HG03064 (cell line): ENCODE results near the gene ZNF8.
"Not testable (repeated sequence)": the region's sequence is repeated elsewhere in the genome, so short reads cannot be mapped to it uniquely, and the experiment has no call there.

Experiments used
- ATAC-seq: cut with Tn5 transposase; IDR thresholded peaks from one replicate; pipeline ENCODE4 v1.9.1; 2021; ENCODE audit warnings: low read depth; ENCODE audit not compliant: unreplicated experiment

The ZNF8 gene

DNA sequence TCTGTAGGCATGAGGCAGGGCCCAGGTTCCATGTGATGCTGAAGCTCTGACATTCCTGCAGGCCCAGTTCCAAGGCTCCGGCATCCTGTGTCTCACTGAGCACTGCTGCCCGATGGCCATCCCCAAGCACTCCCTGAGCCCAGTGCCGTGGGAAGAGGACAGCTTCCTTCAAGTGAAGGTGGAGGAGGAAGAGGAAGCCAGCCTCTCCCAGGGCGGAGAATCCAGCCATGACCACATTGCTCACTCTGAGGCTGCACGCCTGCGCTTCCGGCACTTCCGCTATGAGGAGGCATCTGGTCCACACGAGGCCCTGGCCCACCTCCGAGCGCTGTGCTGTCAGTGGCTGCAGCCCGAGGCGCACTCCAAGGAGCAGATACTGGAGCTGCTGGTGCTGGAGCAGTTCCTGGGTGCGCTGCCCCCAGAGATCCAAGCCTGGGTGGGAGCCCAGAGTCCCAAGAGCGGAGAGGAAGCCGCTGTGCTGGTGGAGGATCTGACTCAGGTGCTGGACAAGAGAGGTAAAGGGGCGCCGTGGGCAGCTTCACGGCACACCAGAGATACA is 56.0 kb downstream of the ZNF8 start:
- no peak for ATAC-seq

DNA sequence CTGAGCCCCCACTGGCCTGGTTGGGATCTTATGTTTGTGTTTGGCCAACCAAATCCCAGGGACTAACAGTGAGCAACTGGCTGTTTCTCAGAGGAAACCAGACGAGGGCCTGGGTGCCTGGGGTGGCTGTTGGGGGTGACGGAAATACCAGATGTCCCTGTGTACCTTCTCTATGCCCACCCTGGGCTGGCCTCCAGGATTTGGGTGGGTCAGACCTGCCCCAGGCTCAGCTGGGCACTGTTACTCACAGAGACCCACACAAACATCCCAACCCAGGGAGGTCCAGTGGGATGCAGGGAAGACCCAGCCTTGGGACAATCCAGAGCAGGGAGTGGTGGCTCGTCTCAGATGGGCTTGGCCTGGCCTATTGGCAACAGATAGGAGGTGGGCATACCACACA is 56.9 kb downstream of the ZNF8 start:
- ATAC-seq: no peak

DNA sequence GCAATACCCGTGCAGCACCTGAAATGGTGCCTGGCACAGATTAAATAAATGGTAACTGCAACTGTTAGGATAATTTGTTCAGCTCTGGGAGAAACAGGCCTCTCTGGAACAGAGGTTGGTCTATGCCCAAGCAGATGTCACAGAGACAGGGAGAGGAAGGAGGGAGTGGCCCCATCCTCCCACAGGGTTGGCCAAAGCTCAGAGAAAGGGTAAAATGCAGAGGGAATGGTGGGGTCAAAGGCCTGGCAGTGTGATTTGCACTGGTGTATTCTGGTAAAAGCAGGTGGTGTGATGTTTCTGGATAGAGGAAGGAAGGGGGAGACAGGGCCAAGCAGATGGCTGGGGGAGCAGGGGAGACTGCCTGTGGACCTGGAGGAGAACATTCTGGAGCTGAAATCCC is 57.5 kb downstream of the ZNF8 start:
- ATAC-seq: no peak

DNA sequence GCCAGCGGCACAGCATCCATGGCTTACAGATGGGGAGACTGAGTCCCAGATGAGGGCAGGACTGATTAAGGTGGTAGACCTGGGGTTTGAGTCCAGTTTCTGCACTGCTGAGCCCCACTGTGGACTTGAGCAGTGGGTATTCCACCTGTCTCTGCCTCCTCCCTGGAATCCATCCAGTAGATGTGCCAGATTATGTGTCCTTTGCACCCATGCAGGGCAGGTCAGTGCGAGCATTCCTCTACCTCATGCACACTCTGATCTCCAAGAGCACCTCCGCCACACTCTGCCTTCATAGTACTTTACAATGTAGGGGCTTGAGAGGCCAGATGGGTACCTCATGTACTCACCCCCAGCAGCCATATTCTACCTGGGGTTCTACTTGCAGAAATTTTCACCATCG is 58.1 kb downstream of the ZNF8 start:
- ATAC-seq: no peak

DNA sequence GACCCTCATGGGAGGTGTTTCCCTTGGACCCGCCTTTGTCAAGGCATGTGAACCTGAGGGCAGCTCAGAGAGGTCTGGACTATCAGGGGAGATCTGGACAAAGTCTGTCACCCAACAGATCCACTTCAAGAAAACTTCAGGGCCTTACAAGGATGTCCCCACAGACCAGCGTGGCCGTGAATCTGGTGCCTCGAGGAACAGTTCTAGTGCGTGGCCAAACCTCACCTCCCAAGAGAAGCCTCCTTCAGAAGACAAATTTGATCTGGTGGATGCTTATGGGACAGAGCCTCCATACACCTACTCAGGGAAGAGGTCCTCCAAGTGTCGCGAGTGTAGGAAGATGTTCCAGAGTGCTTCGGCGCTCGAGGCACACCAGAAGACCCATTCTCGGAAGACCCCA is 59.6 kb downstream of the ZNF8 start:
- no peak for ATAC-seq

DNA sequence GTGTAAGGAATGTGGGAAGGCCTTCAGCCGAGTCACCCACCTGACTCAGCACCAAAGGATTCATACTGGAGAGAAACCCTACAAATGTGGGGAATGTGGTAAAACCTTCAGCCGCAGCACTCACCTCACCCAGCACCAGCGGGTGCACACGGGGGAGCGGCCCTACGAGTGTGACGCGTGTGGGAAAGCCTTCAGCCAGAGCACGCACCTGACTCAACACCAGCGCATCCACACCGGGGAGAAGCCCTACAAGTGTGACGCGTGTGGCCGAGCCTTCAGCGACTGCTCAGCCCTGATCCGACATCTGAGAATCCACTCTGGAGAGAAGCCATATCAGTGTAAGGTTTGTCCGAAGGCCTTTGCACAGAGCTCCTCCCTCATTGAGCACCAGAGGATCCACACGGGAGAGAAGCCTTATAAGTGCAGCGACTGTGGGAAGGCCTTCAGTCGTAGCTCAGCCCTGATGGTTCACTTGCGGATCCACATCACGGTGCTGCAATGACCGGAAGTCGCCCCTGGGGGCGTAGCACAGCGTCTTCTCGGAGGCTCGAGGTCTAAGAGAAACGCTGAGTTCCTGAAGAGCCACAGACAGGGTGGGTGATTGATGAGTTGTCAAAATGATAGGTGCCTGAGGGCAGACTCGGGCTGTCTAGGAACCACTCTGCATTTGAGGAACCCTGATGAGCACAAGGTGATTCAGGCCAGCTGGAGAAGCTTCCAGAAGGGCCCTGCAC is 60.2 kb downstream of the ZNF8 start:
- no peak for ATAC-seq

DNA sequence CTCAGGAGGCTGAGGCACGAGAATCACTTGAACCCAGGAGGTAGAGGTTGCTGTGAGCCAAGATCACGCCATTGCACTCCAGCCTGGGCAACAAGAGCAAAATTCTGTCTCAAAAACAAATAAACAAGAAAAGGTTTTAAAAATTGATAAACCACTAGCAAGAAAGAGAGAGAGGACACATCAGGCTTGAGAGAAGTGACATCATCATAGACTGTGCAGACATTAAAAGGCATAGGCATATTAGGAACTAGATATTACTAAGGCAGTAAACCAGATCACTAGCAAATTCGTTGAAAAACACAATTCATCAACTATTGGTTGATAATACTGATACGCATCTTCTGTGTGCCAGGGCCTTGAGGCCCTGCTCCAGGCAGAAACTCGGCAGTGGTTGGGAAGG is 66.8 kb downstream of the ZNF8 start:
- ATAC-seq: no peak

DNA sequence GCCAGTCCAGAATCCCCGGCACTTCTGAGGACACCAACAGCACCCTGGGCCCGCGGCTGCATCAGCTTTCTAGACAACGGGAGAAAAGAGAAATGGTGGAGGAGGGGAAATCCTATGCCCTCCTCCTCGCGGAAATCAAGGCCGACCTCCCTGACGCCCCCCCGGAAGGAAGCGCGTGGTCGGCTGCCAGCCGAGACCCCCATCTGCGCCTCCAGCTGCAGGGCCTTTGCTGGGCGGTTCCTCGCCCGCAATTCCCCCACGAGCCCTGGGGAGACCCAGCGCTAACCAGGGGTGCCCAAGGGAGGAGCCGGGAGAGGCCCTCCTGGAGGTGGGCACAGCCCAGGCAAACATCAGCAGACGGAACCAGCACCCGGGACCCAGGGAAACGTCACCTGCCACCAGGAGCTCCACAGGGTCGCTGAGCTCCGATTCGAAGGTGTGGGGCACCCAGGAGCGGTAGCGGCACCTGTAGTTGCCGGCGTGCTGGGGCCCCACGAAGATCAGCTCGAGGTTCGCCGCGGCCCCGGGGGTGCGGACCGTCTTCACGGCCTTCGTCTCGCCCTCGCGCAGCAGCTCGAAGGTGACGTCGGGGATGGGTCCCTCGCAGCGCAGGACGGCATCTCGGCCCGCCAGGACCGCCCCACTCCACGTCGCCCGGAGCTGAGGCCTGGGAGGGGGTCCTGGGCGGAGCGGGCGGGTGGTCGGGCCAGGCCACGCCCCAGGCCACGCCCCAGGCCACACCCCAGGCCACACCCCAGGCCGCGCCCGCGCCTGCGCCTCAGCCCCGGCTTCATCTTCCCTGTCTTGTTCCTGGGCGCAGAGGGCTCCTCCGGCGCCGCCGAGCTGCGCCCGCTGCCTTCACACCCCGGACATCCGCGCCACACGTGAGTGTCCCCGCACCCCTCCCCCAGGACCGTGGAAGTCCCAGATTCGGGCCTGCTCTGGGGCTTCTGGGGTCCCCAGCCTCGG is 68.5 kb downstream of the ZNF8 start:
- ATAC-seq: peak; percentile 91

DNA sequence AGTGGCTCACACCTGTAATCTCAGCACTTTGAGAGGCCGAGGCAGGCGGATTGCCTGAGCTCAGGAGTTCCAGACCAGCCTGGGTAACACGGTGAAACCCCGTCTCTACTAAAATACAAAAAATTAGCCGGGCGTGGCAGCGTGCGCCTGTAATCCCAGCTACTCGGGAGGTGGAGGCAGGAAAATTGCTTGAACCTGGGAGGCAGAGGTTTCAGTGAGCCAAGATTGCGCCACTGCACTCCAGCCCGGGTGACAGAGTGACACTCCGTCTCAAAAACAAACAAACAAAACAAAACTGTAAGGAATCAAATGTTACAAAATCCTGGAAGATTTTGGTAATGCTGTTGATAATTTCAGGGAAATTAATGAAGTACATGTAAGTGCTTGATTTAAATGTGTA is 69.3 kb downstream of the ZNF8 start:
- ATAC-seq: not testable (repeated sequence)

DNA sequence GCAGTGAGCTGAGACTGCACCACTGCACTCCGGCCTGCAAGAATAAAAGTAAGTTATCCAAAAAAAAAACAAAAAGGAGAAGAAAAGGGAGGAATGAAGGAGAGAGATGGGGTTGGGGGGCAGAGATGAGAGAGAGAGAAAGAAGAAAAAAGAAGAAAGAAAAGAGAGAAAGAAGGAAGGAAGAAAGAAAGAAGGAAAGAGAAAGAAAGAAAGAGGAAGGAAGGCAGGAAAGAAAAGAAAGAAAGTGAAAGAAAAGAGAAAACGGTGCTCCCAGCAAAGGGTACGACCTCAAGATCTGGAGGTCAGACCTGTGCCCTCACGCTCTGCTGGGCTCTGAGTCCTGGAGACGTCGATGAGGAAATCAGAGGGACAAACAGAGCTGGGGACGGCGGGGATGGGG is 70.8 kb downstream of the ZNF8 start:
- no peak for ATAC-seq

DNA sequence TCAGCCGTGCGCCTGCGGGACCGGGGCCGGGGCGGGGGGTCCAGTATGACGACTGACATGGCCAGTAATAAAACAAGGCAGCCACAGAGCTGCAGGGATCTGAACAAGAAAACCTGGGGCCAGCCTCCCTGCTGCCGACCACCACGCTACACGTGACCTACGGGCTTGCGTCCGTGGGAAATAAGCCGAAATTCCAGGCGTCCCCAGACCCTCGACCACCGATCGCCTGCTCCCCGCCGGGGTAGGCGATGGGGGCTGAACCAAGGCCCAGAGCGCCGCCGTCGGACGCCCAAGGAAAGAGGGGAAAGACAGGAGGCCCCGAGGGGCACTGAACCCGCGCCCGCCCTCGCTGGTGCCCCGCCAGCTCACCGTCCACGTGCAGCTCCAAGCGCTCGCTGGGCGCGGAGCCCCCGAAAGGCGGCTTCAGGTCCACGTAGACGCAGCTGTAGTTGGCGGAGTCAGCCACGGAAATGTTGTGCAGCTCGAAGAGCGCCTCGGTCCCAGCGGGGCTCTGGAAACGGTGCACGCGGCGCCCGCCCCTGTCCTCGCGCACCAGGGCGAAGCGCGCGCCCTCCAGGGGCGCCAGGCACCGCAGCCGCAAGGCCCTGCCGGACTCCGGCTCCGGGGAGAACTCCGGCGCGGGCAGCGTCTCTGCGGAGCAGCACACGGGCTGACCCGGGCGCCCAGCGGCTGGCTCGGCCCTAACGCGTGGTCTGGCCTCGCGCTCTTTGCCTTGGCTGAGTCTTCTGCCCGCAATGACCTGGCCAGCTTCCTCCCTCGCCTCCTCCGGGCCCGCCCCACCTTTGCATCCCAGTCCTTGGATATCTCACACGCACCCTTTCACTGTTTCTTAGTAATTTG is 71.5 kb downstream of the ZNF8 start:
- ATAC-seq: no peak

DNA sequence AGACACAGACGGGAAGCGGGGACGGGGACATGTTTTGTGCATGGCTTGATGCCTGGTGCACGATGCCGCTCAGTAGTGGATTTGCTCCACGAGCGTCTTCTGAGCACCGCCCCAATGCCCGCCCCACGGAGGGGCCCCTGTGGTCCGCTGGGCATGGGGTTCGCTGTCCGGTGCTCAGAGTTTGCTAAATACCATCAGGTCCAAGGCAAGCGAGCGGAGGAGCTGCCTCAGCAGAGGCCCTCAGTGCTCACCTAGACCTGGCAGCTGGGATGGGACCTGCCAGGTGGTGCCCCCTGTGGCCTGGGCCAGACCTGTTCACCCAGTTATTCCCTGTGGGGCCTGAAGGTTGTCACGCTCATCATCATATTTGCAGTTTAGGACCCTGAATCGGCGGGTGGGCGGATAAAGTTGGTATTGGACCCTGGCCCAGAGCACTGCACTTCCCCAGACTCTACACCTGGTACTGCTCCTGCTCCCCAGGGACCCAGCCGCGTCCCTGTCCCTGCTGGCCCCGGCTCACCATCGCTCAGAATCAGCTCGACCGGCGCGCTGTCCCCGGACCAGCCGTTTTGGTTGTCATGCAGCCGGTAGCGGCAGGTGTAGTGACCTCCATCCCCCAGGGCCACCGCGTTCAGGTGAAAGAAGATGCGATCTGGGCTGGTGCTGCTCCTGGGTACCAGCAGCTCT is 72.3 kb downstream of the ZNF8 start:
- ATAC-seq: no peak

DNA sequence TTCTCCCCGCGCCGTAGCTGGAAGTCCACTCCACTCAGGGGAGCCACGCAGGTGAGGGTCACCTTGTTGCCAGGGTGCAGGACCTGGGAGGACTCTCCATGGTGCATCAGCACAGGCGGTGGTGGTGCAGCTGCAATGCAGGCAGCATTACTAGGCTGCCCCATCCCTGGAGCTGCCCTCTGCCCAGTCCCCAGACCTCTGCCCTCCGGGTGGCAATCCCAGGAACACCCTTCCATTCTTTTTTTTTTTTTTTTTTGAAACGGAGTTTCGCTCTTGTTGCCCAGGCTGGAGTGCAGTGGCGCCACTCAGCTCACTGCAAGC is 72.8 kb downstream of the ZNF8 start:
- no peak for ATAC-seq

DNA sequence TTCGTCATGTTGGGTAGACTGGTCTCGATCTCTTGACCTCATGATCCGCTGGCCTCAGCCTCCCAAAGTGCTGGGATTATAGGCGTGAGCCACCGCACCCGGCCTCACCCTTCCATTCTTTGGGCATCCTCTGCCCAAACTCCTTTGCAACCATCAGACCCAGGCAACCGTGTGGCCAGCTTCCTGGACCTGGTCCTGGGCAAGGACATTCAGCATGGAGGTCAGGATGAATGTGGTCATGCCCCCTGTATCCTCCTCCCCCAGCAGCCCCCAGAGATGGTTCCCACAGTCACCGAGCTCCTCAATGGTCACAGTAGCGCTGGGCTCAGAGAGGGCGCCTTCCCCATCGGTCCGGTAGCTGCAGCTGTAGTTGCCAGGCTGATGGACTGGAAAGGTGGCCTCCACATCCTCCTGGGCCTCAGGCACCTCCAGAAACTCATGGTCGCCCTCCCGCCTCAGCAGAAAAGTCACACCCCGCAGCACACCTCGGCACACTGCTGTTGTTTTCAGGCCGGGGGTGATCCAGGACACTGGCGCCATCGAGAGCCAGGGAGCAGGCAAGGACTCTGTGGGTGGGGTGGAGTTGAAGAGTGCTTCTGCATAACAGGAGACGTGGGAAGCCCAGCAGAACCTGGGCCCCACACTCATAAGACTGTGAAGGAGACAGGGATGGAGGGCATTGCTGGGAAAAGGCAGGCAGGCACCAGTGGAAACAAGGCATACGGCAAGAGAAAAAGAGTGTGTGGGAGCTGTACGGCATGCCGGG is 73.4 kb downstream of the ZNF8 start:
- ATAC-seq: no peak
